HG02759 (cell line): ENCODE results near the gene ABCC11.

Source experiments
- ATAC-seq: cut with Tn5 transposase; IDR thresholded peaks from one replicate; pipeline ENCODE4 v1.9.1; 2021; ENCODE audit warnings: mild to moderate bottlenecking, moderate library complexity; ENCODE audit not compliant: unreplicated experiment

ABCC11 gene

GRCh38 chr16:48164907-48165715 lies 82.2 kb downstream of the ABCC11 start:
- peak; percentile 85 for ATAC-seq

GRCh38 chr16:48162839-48163410 lies 84.4 kb downstream of the ABCC11 start:
- no peak for ATAC-seq

- ATAC-seq: no peak
These were observed 85.4 kb downstream of the ABCC11 start for GRCh38 chr16:48161906-48162305.

- ATAC-seq: no peak
These were observed 86.8 kb downstream of the ABCC11 start for GRCh38 chr16:48160575-48160974.

GRCh38 chr16:48158296-48158695 lies 89.0 kb downstream of the ABCC11 start:
- ATAC-seq: peak; percentile 86

- ATAC-seq: no peak
These were observed 89.5 kb downstream of the ABCC11 start for GRCh38 chr16:48157794-48158193.

GRCh38 chr16:48157302-48157701 lies 90.0 kb downstream of the ABCC11 start:
- ATAC-seq: no peak

- peak; percentile 46 for ATAC-seq
These were observed 90.5 kb downstream of the ABCC11 start for GRCh38 chr16:48156790-48157209.

GRCh38 chr16:48155926-48156789 lies 91.2 kb downstream of the ABCC11 start, which contains the start of gene ABCC12:
TSS of gene ABCC12 (minus strand) at chr16:48155993. CDS start at chr16:48146424, 9,569 bp downstream.
- ATAC-seq: no peak

GRCh38 chr16:48153774-48154173 lies 93.6 kb downstream of the ABCC11 start:
- no peak for ATAC-seq

- ATAC-seq: no peak
These were observed 95.1 kb downstream of the ABCC11 start for GRCh38 chr16:48152226-48152625.

- no peak for ATAC-seq
These were observed 96.6 kb downstream of the ABCC11 start for GRCh38 chr16:48150707-48151106.

GRCh38 chr16:48146710-48147109 lies 100.6 kb downstream of the ABCC11 start:
- no peak for ATAC-seq

- ATAC-seq: no peak
These were observed 101.2 kb downstream of the ABCC11 start for GRCh38 chr16:48146131-48146530.

GRCh38 chr16:48143812-48144368 lies 103.4 kb downstream of the ABCC11 start:
- ATAC-seq: no peak

- no peak for ATAC-seq
These were observed 106.5 kb downstream of the ABCC11 start for GRCh38 chr16:48140821-48141220.

- no peak for ATAC-seq
These were observed 107.8 kb downstream of the ABCC11 start for GRCh38 chr16:48139517-48139916.

- no peak for ATAC-seq
These were observed 108.8 kb downstream of the ABCC11 start for GRCh38 chr16:48138543-48138942.

- no peak for ATAC-seq
These were observed 109.5 kb downstream of the ABCC11 start for GRCh38 chr16:48137822-48138221.

- no peak for ATAC-seq
These were observed 110.6 kb downstream of the ABCC11 start for GRCh38 chr16:48136547-48137360.
